ENCODE data around the gene RAF1. TPM values are rescaled to one million over a fixed set of nuclear protein-coding genes. Genes with fewer than 3 reads are reported as not detected.

Gene RAF1
- total and polyA plus RNA-seq, 2 donors (not counting 3 experiments of a cell fraction or from before 2014, with no cell fraction given) = 73.8 to 86.2 TPM

DNA sequence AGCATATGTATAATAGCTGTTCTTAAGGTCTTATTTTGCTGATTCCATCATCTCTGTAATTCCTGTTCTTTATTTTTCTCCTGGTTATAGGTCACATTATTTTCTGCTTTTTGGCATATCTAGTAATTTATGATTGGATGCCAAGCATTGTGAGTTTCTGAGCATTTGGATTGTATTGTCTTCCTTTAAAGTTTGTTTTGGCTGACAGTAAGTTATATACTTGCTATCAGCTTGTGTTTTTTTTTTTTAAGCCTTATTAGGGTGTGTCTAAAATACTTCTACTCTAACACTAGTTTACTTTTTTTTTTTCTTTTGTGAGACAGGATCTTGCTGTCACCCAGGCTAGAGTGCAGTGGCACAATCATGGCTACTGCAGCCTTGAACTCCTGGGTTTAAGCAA, 96.9 kb downstream of the RAF1 start:
- Histone ChIP-seq H3K4me3 (replicated peaks in 1 of 3; ENCODE audit: insufficient read depth in 1 of 3, low read depth in 1 of 3, low read length in 3 of 3) (no peak overlapping the region), H3K79me2 (ENCODE audit: control insufficient read depth, insufficient read depth, low read length) (peaks cover 62% of the 10 kb centered on the region), H3K4me2 (ENCODE audit: insufficient read depth, low read length) (no peak overlapping the region), H2AFZ (ENCODE audit: low read depth, low read length) (no peak overlapping the region), H3K4me1 (ENCODE audit: control insufficient read depth, extremely low read depth, insufficient read depth, low read length) (peaks cover 4% of the 10 kb centered on the region), H4K20me1 (replicated peaks; ENCODE audit: control insufficient read depth, extremely low read depth, insufficient read depth, low read length) (peaks cover 3% of the 10 kb centered on the region), H3K9me3 (replicated peaks; ENCODE audit: control insufficient read depth, insufficient read depth, low read length) (no peaks in the 10 kb centered on the region), H3K36me3 (ENCODE audit: control insufficient read depth in 2 of 2, extremely low read depth in 1 of 2, insufficient read depth in 2 of 2, low read length in 2 of 2) (peaks cover 14% of the 10 kb centered on the region in 2 experiments), H3K9ac (replicated peaks; ENCODE audit: extremely low read depth, insufficient read depth, low read length) (no peak overlapping the region), H3K27me3 (ENCODE audit: control insufficient read depth in 2 of 2, insufficient read depth in 2 of 2, low read length in 2 of 2) (no peaks in the 10 kb centered on the region), H3K27ac (ENCODE audit: insufficient read depth, low read depth, low read length) (no peak overlapping the region), H3K9me1 (replicated peaks; ENCODE audit: control insufficient read depth, extremely low read depth, insufficient read depth, low read length) (no peaks in the 10 kb centered on the region)
- dilution Hi-C loops (cut with MboI; ENCODE audit: extremely low pct_ligation_motif_present, low sequenced_read_pairs) = no loop called here
- no TSS peak for BruUV-seq (replicated peaks)
- ChIA-PET POLR2A (no interaction called here), CTCF (interaction anchor here (1.4 kb wide), 1 partner anchor 12 kb away, joined by 6 read pairs; no protein-coding TSS in a partner anchor)
- FAIRE-seq (no peak), DNase-seq (ENCODE audit: low read depth, low spot score) (peak; percentile 20)
- intact Hi-C loops (cut with micrococcal nuclease) = loop anchor here (1.0 kb wide), 1 partner anchor 10 kb away; the partner anchor contains the start of gene MKRN2
- no peak for TF ChIP-seq POLR2AphosphoS5 (IDR thresholded peaks at IDR 0.05; ENCODE audit: insufficient read depth, low read depth, low read length)
- TF ChIP-seq GATA2 (IDR thresholded peaks at IDR 0.05; ENCODE audit: insufficient read depth, insufficient read length, low read depth, low read length) = no peak
- TF ChIP-seq, protein P1, sequence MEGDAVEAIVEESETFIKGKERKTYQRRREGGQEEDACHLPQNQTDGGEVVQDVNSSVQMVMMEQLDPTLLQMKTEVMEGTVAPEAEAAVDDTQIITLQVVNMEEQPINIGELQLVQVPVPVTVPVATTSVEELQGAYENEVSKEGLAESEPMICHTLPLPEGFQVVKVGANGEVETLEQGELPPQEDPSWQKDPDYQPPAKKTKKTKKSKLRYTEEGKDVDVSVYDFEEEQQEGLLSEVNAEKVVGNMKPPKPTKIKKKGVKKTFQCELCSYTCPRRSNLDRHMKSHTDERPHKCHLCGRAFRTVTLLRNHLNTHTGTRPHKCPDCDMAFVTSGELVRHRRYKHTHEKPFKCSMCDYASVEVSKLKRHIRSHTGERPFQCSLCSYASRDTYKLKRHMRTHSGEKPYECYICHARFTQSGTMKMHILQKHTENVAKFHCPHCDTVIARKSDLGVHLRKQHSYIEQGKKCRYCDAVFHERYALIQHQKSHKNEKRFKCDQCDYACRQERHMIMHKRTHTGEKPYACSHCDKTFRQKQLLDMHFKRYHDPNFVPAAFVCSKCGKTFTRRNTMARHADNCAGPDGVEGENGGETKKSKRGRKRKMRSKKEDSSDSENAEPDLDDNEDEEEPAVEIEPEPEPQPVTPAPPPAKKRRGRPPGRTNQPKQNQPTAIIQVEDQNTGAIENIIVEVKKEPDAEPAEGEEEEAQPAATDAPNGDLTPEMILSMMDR (IDR thresholded peaks at IDR 0.05; ENCODE audit: extremely low read depth in 1 of 2, insufficient read depth in 1 of 2, low read depth in 1 of 2, low read length in 2 of 2) = no peak
- TF ChIP-seq, protein P2, sequence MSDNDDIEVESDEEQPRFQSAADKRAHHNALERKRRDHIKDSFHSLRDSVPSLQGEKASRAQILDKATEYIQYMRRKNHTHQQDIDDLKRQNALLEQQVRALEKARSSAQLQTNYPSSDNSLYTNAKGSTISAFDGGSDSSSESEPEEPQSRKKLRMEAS (IDR thresholded peaks at IDR 0.05; ENCODE audit: insufficient read depth, insufficient read length) = no peak
- TF ChIP-seq POLR2A (IDR thresholded peaks at IDR 0.05; ENCODE audit: low read depth, low read length) = no peak
- TF ChIP-seq FOS (IDR thresholded peaks at IDR 0.05; ENCODE audit: borderline replicate concordance, insufficient read depth, low read length) = no peak
- TF ChIP-seq EZH2 (IDR thresholded peaks at IDR 0.05; ENCODE audit: borderline replicate concordance, low read depth, low read length, severe bottlenecking) = no peak
- TF ChIP-seq JUN (IDR thresholded peaks at IDR 0.05; ENCODE audit: borderline replicate concordance, insufficient read depth, insufficient read length, low read depth) = no peak
- no peak for TF ChIP-seq MYC (IDR thresholded peaks at IDR 0.05; ENCODE audit: low read depth, low read length)

Data from endothelial cell of umbilical vein (primary cell).